Transverse colon (tissue), 4 donors: ENCODE measurements around the gene DPH6.

Source experiments
- CTCF ChIP-seq, 5 experiments: fragments of 200-600 bp in 3 of 5; fragments of 450-650 bp in 2 of 5; sonication (generic) in 3 of 5; IDR thresholded peaks; 1 replicate in 2 of 5; 2 replicates in 3 of 5; pipeline ENCODE4 v1.5.1; 2016 to 2017; ENCODE audit warnings: antibody characterized with exemption in 5 of 5, inconsistent platforms in 3 of 5, mild to moderate bottlenecking in 2 of 5, moderate library complexity in 1 of 5
- EP300 ChIP-seq: sonication (generic); formaldehyde crosslinking; IDR thresholded peaks from one replicate; pipeline ENCODE4 v1.6.1; 2017; ENCODE audit warnings: antibody characterized with exemption, low read depth
- POLR2A ChIP-seq: fragments of 450-650 bp; IDR thresholded peaks from one replicate; pipeline ENCODE4 v1.6.1; 2016; ENCODE audit warnings: antibody characterized with exemption, mild to moderate bottlenecking, moderate library complexity
- POLR2AphosphoS5 ChIP-seq, 3 donors: sonication (generic); formaldehyde crosslinking; IDR thresholded peaks; one replicate each; pipeline ENCODE4 v1.6.1; 2016; ENCODE audit warnings: antibody characterized with exemption in 3 of 3

GRCh38 chr15:35529784-35530183 is 16.2 kb downstream of the DPH6 start:
- no peak for TF ChIP-seq CTCF (IDR thresholded peaks at IDR 0.05)
- no peak for TF ChIP-seq POLR2A
- no peak for TF ChIP-seq EP300
- no peak for TF ChIP-seq POLR2AphosphoS5 (IDR thresholded peaks at IDR 0.05)
